ENCODE measurements around the gene SF3A1. TPM values are rescaled to one million over a fixed set of nuclear protein-coding genes. Genes with fewer than 3 reads are reported as not detected.

The SF3A1 gene
- total and polyA plus RNA-seq, 9 of the 15 experiments (the other 6 are each of a cell fraction or from before 2014, with no cell fraction given) = 6.7 to 228 (median 13.0) TPM

GRCh38 chr22:30294830-30295229, 61.9 kb downstream of the SF3A1 start (continued):
- TF ChIP-seq TFAP4 (CRISPR knock-in tag; IDR thresholded peaks at IDR 0.05; ENCODE audit: borderline replicate concordance) = no peak
- no peak for TF ChIP-seq ZNF780A (CRISPR knock-in tag; IDR thresholded peaks at IDR 0.05)
- TF ChIP-seq BRF1 (IDR thresholded peaks at IDR 0.05; ENCODE audit: borderline replicate concordance, extremely low read depth, insufficient read length) = no peak

DNA sequence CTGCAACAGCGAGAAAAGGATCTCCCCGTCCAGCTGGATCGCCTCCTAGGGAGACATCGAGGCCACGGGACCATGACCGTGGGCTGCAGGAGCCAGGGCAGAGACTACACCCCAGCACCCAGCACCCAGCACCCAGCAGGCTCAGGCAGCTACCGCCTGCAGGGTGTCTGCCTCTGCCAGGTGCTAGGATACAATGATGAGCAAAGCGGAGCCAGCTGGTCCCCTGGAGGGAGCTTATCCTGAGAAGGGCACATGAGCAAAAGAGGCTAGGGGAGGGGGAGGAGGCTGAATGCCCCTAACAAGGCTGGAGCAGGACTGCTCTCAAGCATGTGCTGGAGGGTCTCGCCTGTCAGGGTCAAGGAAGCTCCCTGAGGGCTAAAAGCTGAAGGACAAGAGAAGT, 62.6 kb downstream of the SF3A1 start:
- FAIRE-seq (no peak), DNase-seq (ENCODE audit: extremely low read depth in 1 of 4, low spot score in 3 of 4) (no peak), ATAC-seq (no peak)
- in situ Hi-C loops (cut with MboI) (no loop called here), intact Hi-C loops (cut with micrococcal nuclease) (no loop called here)
- Histone ChIP-seq H3K9ac (ENCODE audit: insufficient read depth in 1 of 2, low read depth in 2 of 2, low read length in 2 of 2) (no peak overlapping the region), H3K36me3 (ENCODE audit: control insufficient read depth, insufficient read depth, low read length) (peaks cover 16% of the 10 kb centered on the region; the same call in 1 of the 3 replicates), H3K27me3 (ENCODE audit: control insufficient read depth in 2 of 2, insufficient read depth in 2 of 2, low read length in 2 of 2) (no peaks in the 10 kb centered on the region), H3K79me2 (ENCODE audit: control insufficient read depth, insufficient read depth, low read length) (no peaks in the 10 kb centered on the region), H3K9me3 (replicated peaks; ENCODE audit: control insufficient read depth, insufficient read depth, low read depth, low read length) (no peaks in the 10 kb centered on the region), H3K4me2 (ENCODE audit: insufficient read depth, low read length) (no peak overlapping the region), H3K9me1 (ENCODE audit: control insufficient read depth, insufficient read depth, low read length) (no peaks in the 10 kb centered on the region), H4K20me1 (replicated peaks; ENCODE audit: control insufficient read depth, insufficient read depth, low read length) (peaks cover 6% of the 10 kb centered on the region; the same call in 1 of the 2 replicates), H3K27ac (ENCODE audit: extremely low read depth, low read depth, low read length) (no peak overlapping the region), H3K4me1 (replicated peaks in 1 of 2; ENCODE audit: control insufficient read depth in 2 of 2, insufficient read depth in 2 of 2, low read length in 2 of 2) (peaks cover 9 to 22% of the 10 kb centered on the region in 2 experiments; a peak in 2 of 5 replicates), H3K4me3 (no peak overlapping the region), H2AFZ (ENCODE audit: low read depth, low read length) (no peak overlapping the region)
- BruUV-seq (replicated peaks) = no TSS peak
- no peak for TF ChIP-seq PHF20 (IDR thresholded peaks at IDR 0.05; ENCODE audit: partially characterized antibody)
- TF ChIP-seq ZNF76 (CRISPR knock-in tag; IDR thresholded peaks at IDR 0.05; ENCODE audit: borderline replicate concordance) = no peak
- no peak for TF ChIP-seq HDGF (IDR thresholded peaks at IDR 0.05)
- no peak for TF ChIP-seq ZBTB2 (IDR thresholded peaks at IDR 0.05)
- no peak for TF ChIP-seq LARP7 (IDR thresholded peaks at IDR 0.05)
- TF ChIP-seq, protein P1, sequence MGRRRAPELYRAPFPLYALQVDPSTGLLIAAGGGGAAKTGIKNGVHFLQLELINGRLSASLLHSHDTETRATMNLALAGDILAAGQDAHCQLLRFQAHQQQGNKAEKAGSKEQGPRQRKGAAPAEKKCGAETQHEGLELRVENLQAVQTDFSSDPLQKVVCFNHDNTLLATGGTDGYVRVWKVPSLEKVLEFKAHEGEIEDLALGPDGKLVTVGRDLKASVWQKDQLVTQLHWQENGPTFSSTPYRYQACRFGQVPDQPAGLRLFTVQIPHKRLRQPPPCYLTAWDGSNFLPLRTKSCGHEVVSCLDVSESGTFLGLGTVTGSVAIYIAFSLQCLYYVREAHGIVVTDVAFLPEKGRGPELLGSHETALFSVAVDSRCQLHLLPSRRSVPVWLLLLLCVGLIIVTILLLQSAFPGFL (CRISPR knock-in tag; IDR thresholded peaks at IDR 0.05) = no peak
- TF ChIP-seq, protein P2, sequence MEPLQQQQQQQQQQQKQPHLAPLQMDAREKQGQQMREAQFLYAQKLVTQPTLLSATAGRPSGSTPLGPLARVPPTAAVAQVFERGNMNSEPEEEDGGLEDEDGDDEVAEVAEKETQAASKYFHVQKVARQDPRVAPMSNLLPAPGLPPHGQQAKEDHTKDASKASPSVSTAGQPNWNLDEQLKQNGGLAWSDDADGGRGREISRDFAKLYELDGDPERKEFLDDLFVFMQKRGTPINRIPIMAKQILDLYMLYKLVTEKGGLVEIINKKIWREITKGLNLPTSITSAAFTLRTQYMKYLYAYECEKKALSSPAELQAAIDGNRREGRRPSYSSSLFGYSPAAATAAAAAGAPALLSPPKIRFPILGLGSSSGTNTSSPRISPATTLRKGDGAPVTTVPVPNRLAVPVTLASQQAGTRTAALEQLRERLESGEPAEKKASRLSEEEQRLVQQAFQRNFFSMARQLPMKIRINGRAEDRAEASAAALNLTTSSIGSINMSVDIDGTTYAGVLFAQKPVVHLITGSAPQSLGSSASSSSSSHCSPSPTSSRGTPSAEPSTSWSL (CRISPR knock-in tag; IDR thresholded peaks at IDR 0.05; ENCODE audit: borderline replicate concordance) = no peak
- TF ChIP-seq CXXC5 (CRISPR knock-in tag; IDR thresholded peaks at IDR 0.05) = no peak
- TF ChIP-seq DIDO1 (tag; IDR thresholded peaks at IDR 0.05; ENCODE audit: low read depth) = no peak
- TF ChIP-seq ZFP30 (CRISPR knock-in tag; IDR thresholded peaks at IDR 0.05; ENCODE audit: borderline replicate concordance) = no peak
- TF ChIP-seq ZNF695 (CRISPR knock-in tag; IDR thresholded peaks at IDR 0.05) = no peak
- WGBS (ENCODE audit: insufficient coverage, low coverage, missing lambda C conversion rate) = 94% methylated on average over 2 of the region's 9 CpGs
- ChIA-PET POLR2A (interaction anchor here (0.7 kb wide), 2 partner anchors 19 to 719 kb away, joined by 3 read pairs; no protein-coding TSS in a partner anchor), CTCF (ENCODE audit: low intra/inter-chr PET ratio) (no interaction called here)

Measured in K562 (cell line).